GM18498 (cell line): ENCODE data around the gene NAPEPLD.
"Not testable (repeated sequence)": the region's sequence is repeated elsewhere in the genome, so short reads cannot be mapped to it uniquely, and the experiment has no call there.

Experiments used
- ATAC-seq: cut with Tn5 transposase; IDR thresholded peaks from one replicate; pipeline ENCODE4 v1.9.1; 2021; ENCODE audit warnings: mild to moderate bottlenecking, moderate library complexity; ENCODE audit not compliant: unreplicated experiment

Gene NAPEPLD

GRCh38 chr7:103144754-103145153, 4.1 kb downstream of the NAPEPLD start:
- not testable (repeated sequence) for ATAC-seq

GRCh38 chr7:103143868-103144267, 5.0 kb downstream of the NAPEPLD start:
- no peak for ATAC-seq

- ATAC-seq = no peak
These were observed 6.4 kb downstream of the NAPEPLD start for GRCh38 chr7:103142494-103142893.

DNA sequence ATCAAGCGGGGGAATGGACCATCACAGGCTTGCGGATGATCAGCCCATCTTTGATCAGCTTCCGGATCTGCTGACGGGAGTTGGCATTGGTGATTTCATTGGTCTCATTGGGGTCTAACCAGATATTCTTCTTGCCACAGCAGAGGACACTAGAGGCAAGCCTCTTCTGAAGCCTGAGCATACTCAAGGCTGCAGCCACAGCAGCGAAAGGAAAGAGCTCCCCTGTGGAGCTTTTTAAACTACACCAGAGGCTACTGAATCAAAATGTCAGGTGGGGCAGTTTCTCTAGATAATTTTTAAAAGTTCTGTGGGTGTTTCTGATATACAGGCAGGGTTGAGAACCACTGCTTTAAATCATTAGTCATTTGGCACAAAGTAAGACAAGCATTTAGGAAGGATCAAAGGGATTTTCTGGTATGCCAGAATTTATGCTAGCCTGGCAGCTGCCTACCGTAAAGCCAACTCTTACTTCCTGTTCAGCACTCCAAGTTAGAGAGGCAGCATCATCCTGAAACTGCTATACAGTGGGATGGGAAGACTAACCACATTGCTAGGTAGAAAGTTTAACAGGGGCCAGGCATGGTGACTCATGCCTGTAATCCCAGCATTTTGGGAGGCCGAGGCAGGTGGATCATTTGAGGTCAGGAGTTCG, 7.0 kb downstream of the NAPEPLD start:
- ATAC-seq = no peak

DNA sequence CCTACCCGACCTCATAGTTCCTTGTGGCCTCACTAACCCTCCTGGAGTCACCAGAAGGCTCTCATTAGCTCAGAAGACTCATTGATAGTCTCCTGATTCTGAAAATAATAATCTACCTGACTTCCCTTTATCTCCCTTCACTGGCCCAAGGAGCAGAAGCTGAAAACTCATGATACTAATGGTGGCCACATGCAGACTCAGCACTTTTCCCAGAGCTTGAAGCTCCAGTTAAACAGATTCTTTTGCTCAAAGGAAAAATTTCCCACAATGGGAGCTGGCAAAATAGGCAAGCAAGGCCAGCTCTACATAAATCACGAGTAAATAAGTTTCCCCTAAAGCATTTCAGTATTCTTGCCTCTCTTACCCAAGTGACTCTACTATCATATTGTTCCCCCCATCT, 8.2 kb downstream of the NAPEPLD start:
- no peak for ATAC-seq

DNA sequence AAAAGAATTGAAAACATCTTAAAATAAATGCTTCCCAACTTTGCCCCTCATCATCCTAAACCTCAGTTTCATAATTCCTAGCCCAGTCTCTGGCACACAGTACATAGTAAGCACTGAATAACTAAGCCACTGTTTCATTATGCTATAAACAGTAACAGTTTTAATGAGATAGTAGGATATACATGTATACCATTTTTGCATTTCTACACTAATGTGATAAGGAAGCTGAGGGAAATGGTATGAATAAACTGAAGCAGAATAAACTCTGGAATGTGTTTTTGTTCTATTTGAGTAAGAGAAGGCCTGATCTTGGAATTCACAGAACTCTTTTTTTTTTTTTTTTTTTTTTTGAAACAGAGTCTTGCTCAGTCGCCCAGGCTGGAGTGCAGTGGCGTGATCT, 8.8 kb downstream of the NAPEPLD start:
- ATAC-seq = no peak

DNA sequence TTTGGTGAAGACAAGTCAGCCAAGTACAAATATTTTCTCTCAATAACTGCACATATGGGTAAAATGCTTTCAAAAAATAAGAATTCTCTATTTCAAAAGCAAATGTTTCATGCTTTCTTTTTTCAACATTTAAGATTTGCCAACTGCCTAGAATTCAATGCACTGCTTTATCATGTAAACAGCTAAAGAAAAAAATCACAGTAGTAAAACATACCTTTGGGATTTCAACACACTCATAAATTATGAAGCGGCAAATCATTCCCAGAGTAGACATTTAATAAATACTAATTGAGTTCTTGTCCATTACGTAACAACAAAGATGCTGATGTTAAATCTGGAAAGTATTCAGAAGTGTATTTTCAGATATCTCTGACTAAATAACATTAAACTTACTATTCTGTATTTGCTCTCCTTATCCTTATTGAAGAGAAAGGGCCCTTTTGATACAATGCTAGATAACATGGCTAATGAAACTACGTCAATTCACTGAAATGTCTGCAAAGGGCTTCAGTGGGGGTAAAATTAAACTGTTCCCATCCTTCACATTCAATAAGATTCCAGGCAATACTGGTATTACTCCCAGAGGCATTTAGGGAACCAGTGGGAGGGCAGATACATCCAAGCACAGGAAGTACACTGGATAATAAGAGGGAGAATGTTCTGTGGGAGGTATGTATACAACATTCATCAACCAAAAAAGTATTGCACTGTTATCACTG, 13.9 kb downstream of the NAPEPLD start:
- no peak for ATAC-seq

DNA sequence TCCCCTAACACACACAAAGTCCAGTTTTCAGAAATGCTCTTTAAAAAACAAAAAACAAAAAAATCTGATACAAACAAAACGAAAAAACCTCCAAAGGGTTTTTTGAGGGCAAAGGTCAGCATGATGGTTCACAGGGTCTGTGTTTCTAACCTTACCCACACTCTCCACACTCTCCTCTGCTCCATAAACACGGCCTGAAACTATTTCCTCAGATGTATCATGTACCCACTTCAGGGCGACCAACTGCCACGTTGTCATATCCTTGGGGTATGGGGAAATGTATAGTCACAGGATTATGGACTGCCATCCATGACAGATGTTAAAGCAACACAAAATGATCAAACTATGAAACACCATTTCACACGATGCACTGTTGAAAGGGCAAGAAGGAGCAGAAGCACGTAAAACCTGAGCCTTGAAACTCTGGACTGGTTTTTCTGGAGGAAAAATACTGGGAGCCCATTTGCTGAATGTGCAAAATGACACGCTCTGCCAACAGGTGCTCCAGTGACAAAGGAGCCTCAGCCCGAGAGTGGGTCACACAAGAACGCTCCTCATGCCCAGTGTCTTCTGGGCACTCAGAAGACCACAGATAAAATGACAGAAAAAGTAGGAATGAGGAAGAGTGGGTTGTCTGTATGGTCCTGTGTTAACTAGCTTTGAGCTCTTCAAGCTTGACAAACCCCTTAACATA, 15.8 kb downstream of the NAPEPLD start:
- ATAC-seq = no peak

- no peak for ATAC-seq
These were observed 17.8 kb downstream of the NAPEPLD start for GRCh38 chr7:103130901-103131624.

- ATAC-seq = no peak
These were observed 19.0 kb downstream of the NAPEPLD start for GRCh38 chr7:103129702-103130549.

GRCh38 chr7:103127006-103127405, 21.9 kb downstream of the NAPEPLD start:
- ATAC-seq = no peak

GRCh38 chr7:103124429-103124979, 24.4 kb downstream of the NAPEPLD start:
- ATAC-seq = no peak

DNA sequence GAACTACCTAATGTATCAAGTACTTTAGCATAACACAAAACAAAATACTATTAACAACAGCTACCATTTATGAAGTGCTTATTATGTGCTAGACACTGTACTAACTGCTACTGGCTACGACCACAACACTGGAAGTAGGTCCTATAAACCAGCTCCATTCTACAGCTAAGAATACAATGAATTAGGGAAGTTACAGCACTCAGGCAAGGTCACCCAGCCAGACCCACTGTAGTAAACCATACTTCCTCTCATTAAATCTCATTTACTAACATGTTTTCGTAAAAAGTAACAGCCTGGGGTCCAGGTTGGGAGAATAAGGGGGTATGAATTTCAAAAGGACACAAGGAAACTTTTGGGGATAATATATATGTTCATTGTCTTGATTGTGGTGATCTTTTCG, 25.4 kb downstream of the NAPEPLD start:
- ATAC-seq = no peak

DNA sequence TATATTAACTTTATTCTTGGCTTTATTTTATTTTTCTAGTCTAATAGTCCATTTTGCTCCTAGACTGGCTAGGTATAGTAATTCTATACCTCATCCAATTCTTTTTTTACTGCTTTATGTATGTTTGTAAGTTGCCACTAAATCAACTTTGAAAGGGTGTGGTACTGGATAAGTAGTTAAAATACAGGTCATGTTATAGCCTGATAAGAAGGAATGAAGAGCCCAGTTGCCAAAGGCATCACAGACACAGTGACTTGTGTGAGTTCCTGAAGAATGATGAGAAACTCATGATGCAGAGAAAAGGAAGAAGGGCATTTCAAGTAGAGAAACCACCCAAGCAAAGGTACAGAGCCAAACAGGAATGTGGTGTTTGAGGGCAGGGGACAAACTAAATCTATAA, 27.3 kb downstream of the NAPEPLD start:
- no peak for ATAC-seq

DNA sequence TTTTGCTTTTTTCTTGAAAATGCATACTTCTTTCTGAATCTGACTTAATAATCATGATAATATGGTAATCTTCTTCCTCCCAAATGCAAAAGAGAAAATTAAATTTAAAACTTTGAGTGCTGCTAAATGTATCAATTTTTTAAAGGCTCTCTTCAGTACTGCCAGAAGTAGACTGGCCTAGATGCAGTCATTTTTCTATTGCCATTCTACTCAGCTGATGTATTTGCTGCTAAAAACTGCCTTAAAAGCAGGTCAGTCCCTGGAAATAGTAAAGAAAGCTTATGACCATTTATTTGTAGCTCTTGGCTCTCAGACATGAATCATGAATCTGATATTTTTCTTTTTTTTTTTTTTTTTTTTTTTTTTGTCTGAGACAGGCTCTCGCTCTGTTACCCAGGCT, 28.5 kb downstream of the NAPEPLD start:
- ATAC-seq = no peak

GRCh38 chr7:103119791-103120291, 29.1 kb downstream of the NAPEPLD start:
- ATAC-seq = no peak

GRCh38 chr7:103117465-103117864, 31.4 kb downstream of the NAPEPLD start:
- ATAC-seq = no peak

- ATAC-seq = no peak
These were observed 31.9 kb downstream of the NAPEPLD start for GRCh38 chr7:103116991-103117390.

- ATAC-seq = no peak
These were observed 32.4 kb downstream of the NAPEPLD start for GRCh38 chr7:103116511-103116910.

- ATAC-seq = no peak
These were observed 33.1 kb downstream of the NAPEPLD start for GRCh38 chr7:103115771-103116170.
